Transverse colon (tissue), 4 donors: ENCODE measurements around the gene CEP192.

Experiments used
- EP300 ChIP-seq: sonication (generic); formaldehyde crosslinking; IDR thresholded peaks from one replicate; pipeline ENCODE4 v1.6.1; 2017; ENCODE audit warnings: antibody characterized with exemption, low read depth
- POLR2A ChIP-seq: fragments of 450-650 bp; IDR thresholded peaks from one replicate; pipeline ENCODE4 v1.6.1; 2016; ENCODE audit warnings: antibody characterized with exemption, mild to moderate bottlenecking, moderate library complexity
- POLR2AphosphoS5 ChIP-seq, 3 donors: sonication (generic); formaldehyde crosslinking; IDR thresholded peaks; one replicate each; pipeline ENCODE4 v1.6.1; 2016; ENCODE audit warnings: antibody characterized with exemption in 3 of 3
- TF ChIP-seq, protein P1 (sequence below), 5 experiments: fragments of 200-600 bp in 3 of 5; fragments of 450-650 bp in 2 of 5; sonication (generic) in 3 of 5; IDR thresholded peaks; 1 replicate in 2 of 5; 2 replicates in 3 of 5; pipeline ENCODE4 v1.5.1; 2016 to 2017; ENCODE audit warnings: antibody characterized with exemption in 5 of 5, inconsistent platforms in 3 of 5, mild to moderate bottlenecking in 2 of 5, moderate library complexity in 1 of 5

DNA sequence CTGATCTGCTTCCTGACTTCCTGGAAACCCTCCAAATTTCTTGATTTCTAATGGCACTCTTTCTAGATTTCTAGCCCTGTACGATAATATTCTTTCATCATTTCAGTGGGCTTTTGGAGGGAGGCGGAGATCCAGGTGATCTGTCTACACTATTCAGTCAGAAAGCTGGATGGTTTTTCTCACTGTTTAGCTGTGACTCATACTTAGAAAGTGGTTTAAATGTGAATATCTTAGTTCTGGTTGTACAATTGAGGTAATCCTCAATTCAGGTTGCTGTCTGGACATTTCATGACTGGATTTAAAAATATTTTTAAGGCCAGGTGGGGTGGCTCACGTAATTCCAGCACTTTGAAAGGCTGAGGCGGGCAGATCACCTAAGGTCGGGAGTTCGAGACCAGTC is 22.5 kb upstream of the CEP192 start:
- TF ChIP-seq, protein P1, sequence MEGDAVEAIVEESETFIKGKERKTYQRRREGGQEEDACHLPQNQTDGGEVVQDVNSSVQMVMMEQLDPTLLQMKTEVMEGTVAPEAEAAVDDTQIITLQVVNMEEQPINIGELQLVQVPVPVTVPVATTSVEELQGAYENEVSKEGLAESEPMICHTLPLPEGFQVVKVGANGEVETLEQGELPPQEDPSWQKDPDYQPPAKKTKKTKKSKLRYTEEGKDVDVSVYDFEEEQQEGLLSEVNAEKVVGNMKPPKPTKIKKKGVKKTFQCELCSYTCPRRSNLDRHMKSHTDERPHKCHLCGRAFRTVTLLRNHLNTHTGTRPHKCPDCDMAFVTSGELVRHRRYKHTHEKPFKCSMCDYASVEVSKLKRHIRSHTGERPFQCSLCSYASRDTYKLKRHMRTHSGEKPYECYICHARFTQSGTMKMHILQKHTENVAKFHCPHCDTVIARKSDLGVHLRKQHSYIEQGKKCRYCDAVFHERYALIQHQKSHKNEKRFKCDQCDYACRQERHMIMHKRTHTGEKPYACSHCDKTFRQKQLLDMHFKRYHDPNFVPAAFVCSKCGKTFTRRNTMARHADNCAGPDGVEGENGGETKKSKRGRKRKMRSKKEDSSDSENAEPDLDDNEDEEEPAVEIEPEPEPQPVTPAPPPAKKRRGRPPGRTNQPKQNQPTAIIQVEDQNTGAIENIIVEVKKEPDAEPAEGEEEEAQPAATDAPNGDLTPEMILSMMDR (IDR thresholded peaks at IDR 0.05) = no peak
- TF ChIP-seq POLR2AphosphoS5 (IDR thresholded peaks at IDR 0.05) (no peak), POLR2A (no peak), EP300 (no peak)
